A549 treated with AZD2906 at 1 μM for 4 hours (cell line): ENCODE results near the gene ZNF48. TPM values are rescaled to one million over a fixed set of nuclear protein-coding genes. Genes with fewer than 3 reads are reported as not detected.

Experiments used
- total RNA-seq: library from RNA; stranded (reverse); fragments of 200-300 nt; extraction: Qiagen RNA extraction; gene quantifications from 5 replicates; pipeline ENCODE4 v1.2.3, GENCODE V29; 2022

The ZNF48 gene
- total RNA-seq, result 12.4 to 14.0 TPM (median 12.9 TPM) in 5 replicates

GRCh38 chr16:30395155-30395991, at the start of gene ZNF48:
TSS of gene ZNF48 (plus strand) at chr16:30395420. CDS start at chr16:30395795, 375 bp downstream.

GRCh38 chr16:30355144-30355953, 39.9 kb upstream of the ZNF48 start, which contains the start of gene CD2BP2:
TSS of gene CD2BP2 (minus strand) at chr16:30355308. CDS start at chr16:30354681, 627 bp downstream.

GRCh38 chr16:30370456-30371247, 24.6 kb upstream of the ZNF48 start, which contains the start of gene TBC1D10B:
TSS of gene TBC1D10B (minus strand) at chr16:30370494. CDS start at chr16:30370183, 311 bp downstream.

GRCh38 chr16:30374538-30374937, 20.7 kb upstream of the ZNF48 start, which contains the start of gene MYL11:
TSS of gene MYL11 (plus strand) at chr16:30374802. CDS start at chr16:30374858, 56 bp downstream.

GRCh38 chr16:30382111-30382881, 12.9 kb upstream of the ZNF48 start, which contains the start of gene SEPTIN1:
TSS of gene SEPTIN1 (minus strand) at chr16:30382561. CDS start at chr16:30382542, 19 bp downstream.

GRCh38 chr16:30407102-30407803, 12.0 kb downstream of the ZNF48 start, which contains the start of gene ZNF771:
TSS of gene ZNF771 (plus strand) at chr16:30407606. CDS start at chr16:30408054, 448 bp downstream.

GRCh38 chr16:30429678-30430427, 34.6 kb downstream of the ZNF48 start, which contains the start of gene DCTPP1:
TSS of gene DCTPP1 (minus strand) at chr16:30430030. CDS start at chr16:30429980, 50 bp downstream.

GRCh38 chr16:30445408-30446202, 50.4 kb downstream of the ZNF48 start, which contains the start of gene SEPHS2:
TSS of gene SEPHS2 (minus strand) at chr16:30445874. CDS start at chr16:30445727, 147 bp downstream.

Other genes with a start within 250 kb of the ZNF48 start
- 1.9 to 2.9 TPM (median 2.0 TPM) in 5 replicates for gene CORO1A, start 211.8 kb upstream of the ZNF48 start, total RNA-seq
- gene BOLA2B, start 201.8 kb upstream of the ZNF48 start, total RNA-seq, result 116 to 229 TPM (median 187 TPM) in 5 replicates
- gene SLX1A, start 201.5 kb upstream of the ZNF48 start, total RNA-seq, result 13.0 to 20.0 TPM (median 16.4 TPM) in 5 replicates
- gene SULT1A3, start 196.2 kb upstream of the ZNF48 start, total RNA-seq, result 4.3 to 8.0 TPM (median 5.8 TPM) in 5 replicates
- gene NPIPB13, start 146.9 kb upstream of the ZNF48 start, total RNA-seq, result 1.8 to 3.6 TPM (median 2.4 TPM) in 5 replicates
- gene CD2BP2, start 40.1 kb upstream of the ZNF48 start, total RNA-seq, result 63.7 to 70.6 TPM (median 65.1 TPM) in 5 replicates
- gene TBC1D10B, start 24.9 kb upstream of the ZNF48 start, total RNA-seq, result 23.4 to 31.2 TPM (median 30.3 TPM) in 5 replicates
- 0.27 to 0.84 TPM (median 0.45 TPM) in 4 of 5 replicates, not detected in the other for gene MYL11, start 20.6 kb upstream of the ZNF48 start, total RNA-seq
- 0.95 to 2.5 TPM (median 2.2 TPM) in 5 replicates for gene SEPTIN1, start 12.9 kb upstream of the ZNF48 start, total RNA-seq
- 3.7 to 6.0 TPM (median 5.4 TPM) in 5 replicates for gene ZNF771, start 12.2 kb downstream of the ZNF48 start, total RNA-seq
- 102 to 130 TPM (median 120 TPM) in 5 replicates for gene DCTPP1, start 34.6 kb downstream of the ZNF48 start, total RNA-seq
- 43.9 to 48.2 TPM (median 45.5 TPM) in 5 replicates for gene SEPHS2, start 50.5 kb downstream of the ZNF48 start, total RNA-seq
- gene ITGAL, start 77.3 kb downstream of the ZNF48 start, total RNA-seq, result 0.07 to 0.18 TPM (median 0.14 TPM) in 5 replicates
- 38.2 to 49.1 TPM (median 46.7 TPM) in 5 replicates for gene ZNF768, start 131.1 kb downstream of the ZNF48 start, total RNA-seq
- gene ZNF747, start 139.4 kb downstream of the ZNF48 start, total RNA-seq, result 3.4 to 4.7 TPM (median 4.3 TPM) in 5 replicates
- gene ZNF764, start 163.0 kb downstream of the ZNF48 start, total RNA-seq, result 4.7 to 6.7 TPM (median 5.8 TPM) in 5 replicates
- 4.7 to 7.8 TPM (median 7.0 TPM) in 5 replicates for gene ZNF688, start 176.3 kb downstream of the ZNF48 start, total RNA-seq
- gene ZNF785, start 190.3 kb downstream of the ZNF48 start, total RNA-seq, result not detected in 5 replicates
- gene ZNF689, start 215.0 kb downstream of the ZNF48 start, total RNA-seq, result 8.2 to 9.0 TPM (median 8.4 TPM) in 5 replicates